NCI-H1048 (cell line): Measurements from ENCODE around the gene TCERG1.

Experiments used
- DNase-seq: peaks from one replicate; lab custom pipeline; 2025; lab: John Stamatoyannopoulos, UW

Gene TCERG1

DNA sequence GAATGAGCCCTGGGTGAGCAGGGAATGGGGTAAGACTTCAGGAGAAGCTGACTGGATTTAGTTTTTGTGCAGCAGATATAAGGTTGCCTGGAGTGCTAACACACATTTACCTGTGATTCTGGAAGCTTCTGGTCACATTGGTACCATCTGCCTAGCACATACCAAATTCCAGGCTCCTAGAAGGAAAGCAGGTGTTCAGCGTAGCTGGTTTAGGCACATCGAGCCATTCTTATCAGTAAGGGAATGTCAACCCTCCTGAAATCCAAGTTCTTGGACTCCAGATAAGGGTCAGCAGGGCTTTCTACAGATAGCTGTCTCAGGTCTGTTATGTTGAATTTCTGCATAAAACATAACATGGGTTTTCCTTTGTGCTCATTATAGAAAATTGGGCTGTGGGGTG is 10.3 kb downstream of the TCERG1 start:
- no peak for DNase-seq

GRCh38 chr5:146458894-146459293 is 11.8 kb downstream of the TCERG1 start:
- no peak for DNase-seq

DNA sequence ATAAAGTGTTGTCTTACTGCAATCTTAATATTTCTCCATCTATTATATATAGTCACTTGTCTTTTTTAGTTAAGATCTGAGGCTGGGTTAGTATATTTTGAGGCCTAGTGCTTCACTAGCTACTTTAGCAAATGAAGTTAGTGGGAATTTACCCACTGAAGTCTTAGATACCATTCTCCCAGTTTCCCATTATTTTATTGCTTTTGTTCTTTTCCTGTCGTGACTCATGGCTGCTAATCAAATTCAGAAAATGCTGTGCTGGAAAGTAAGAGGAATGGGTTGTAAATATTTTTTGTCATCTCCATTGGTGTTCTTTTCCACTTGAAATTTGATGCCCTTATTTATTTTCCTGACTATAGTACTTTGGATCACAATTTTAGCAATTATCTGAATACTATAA is 14.2 kb downstream of the TCERG1 start:
- DNase-seq, result no peak

- DNase-seq, result no peak
These were observed 16.3 kb downstream of the TCERG1 start for GRCh38 chr5:146463446-146463845.

- DNase-seq, result no peak
These were observed 19.6 kb downstream of the TCERG1 start for GRCh38 chr5:146466521-146467349.

DNA sequence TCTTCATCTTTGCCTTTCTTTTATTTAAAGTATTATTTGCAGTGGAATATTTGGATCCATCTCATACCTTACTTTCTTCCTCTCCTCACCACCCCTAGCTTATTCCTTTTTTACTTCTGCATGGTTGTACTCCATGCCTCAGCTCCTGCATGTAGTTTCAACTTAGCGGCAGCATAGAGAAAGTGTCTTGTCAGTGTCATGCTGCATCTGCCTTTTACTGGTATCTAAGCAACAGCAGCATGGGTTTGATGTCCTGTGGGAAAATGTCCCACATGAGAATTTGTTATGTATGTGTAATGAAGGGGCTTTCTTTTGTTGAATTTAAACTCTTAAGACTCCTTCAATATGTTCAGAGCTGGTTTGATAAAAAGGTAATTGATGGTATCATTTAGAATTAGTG is 20.6 kb downstream of the TCERG1 start:
- DNase-seq, result no peak

DNA sequence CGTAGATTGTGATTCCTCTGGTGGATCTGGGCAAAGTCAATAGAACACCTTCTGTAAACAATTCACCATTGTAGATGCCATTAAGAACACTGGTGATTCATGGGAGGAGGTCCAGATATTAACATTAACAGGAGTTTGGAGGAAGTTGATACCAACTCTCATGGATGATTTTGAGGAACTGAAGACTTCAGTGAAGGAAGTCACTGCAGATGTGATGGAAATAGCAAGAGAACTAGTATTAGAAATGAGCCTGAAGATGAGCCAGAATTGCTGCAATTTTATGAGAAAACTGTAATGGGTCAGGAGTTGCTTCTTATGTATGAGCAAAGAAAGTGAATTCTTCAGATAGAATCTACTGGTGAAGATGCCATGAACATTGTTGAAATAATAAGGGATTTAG is 26.9 kb downstream of the TCERG1 start:
- DNase-seq, result no peak

GRCh38 chr5:146475190-146475780 is 28.2 kb downstream of the TCERG1 start:
- no peak for DNase-seq

- DNase-seq, result no peak
These were observed 28.8 kb downstream of the TCERG1 start for GRCh38 chr5:146475906-146476305.

DNA sequence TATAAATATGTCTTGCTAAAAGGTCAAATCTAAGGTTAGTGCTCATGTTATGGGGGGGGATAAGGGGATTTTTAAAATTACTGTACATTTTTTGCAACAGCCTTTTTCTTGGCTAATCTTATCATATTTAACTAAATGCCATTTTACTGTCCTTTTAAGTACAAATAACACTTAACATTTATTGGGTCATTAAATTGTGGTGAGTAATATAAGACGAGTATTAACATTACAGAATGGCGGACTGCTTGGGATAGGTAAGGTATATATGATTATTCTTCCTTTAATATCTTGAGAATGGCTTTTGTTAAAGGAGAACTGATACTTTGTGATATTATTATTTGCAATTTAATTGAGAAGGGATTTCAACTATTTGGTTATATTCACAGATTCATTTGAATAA is 35.6 kb downstream of the TCERG1 start:
- no peak for DNase-seq

GRCh38 chr5:146484714-146485391 is 37.7 kb downstream of the TCERG1 start:
- no peak for DNase-seq

DNA sequence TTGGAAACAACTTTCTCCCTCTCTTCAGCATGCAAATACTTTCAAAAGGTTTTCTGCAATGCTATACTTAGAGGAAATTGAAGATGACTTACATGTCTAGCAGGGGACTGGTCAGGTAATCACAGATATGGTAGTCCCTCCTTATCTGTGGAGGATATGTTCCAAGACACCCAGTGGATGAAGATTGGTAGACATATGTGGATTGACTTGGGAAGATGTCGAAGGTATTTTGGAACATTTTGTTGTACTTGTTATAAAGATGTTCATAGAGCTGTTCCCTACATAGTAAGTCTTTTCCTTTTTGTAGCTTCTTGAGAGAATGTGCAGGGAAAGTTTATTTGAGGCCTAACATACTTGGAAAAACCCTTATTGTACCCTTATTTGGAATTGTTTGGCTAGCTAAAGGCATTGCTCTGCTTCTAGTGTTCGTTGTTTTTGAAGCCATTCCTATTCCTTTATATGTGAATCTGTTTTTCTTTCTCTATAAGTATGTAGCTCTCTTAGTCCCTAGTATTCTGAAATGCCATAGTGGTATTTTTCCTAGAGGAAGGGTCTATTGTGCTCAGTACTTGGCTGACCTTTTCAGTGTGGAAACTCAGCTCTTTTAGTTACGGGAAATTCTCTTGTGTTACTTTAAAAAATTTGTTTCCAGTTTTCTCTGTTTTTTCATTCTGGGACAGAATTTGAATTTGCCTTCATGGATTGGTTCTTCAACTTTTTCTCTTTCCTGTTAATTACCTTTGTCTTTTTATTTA is 43.1 kb downstream of the TCERG1 start:
- no peak for DNase-seq

DNA sequence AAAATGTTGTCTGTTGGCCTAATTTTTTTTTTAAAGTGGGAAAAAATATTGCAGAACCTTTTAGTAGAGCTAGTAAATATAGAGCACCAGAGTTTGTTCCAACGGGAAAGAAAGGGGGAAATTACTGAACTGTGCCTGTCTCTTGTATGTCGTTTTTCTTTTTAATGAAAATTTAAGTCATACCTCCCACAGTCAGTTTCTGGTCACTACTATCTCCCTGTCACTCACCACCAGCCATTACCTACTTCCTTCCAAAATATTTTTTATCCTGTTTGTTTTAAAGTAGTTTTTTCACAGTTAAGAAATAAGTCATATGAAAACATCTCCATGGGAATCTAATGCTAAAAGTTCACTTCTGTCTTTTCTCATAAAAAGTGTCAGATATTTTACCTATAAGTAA is 47.5 kb downstream of the TCERG1 start:
- no peak for DNase-seq

DNA sequence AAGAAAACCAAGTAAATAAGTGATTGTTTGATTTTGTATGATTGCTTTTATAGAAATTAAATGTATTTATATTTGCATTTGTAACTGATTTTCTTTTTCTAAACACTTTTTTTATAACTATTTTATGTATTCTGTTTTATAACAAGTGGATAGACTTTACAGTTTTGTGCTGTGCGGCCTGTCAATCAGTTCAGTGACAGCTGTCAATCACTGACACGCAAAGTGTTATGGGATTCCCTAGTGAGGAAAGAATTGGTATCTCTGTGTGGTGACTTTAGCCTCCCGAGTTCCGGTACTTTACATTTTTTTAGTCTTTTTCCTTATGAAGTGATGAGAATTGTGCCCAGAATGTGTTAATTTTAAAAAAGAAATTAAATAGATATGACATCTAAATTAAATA is 52.5 kb downstream of the TCERG1 start:
- no peak for DNase-seq

- DNase-seq, result no peak
These were observed 60.3 kb downstream of the TCERG1 start for GRCh38 chr5:146507428-146507827.

DNA sequence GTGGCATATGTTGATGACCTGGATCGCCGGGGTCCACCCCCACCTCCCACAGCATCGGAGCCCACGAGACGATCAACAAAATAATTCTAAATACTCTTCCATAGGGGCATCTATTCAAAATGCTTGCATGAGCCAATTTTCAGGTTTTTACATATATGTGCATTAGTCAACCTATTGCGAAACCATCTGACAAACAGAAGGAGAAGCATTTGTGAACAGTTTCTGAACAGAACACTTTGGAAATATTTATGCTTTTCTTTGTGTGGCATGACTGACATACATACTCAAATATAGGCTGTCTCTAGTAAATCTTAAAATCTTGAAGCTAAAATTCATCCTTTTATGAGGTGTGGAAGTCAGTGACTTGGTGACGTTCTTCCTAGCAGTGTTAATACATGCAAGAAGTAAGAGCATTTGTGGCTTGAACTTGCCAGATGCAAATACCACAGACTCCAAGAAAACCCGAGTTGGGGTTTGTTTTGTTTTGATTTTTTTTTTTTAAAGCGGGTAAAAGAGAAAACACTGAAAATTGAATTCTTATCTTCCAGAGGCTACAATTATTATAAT is 63.5 kb downstream of the TCERG1 start:
- no peak for DNase-seq

GRCh38 chr5:146513462-146513861 is 66.3 kb downstream of the TCERG1 start:
- no peak for DNase-seq

DNA sequence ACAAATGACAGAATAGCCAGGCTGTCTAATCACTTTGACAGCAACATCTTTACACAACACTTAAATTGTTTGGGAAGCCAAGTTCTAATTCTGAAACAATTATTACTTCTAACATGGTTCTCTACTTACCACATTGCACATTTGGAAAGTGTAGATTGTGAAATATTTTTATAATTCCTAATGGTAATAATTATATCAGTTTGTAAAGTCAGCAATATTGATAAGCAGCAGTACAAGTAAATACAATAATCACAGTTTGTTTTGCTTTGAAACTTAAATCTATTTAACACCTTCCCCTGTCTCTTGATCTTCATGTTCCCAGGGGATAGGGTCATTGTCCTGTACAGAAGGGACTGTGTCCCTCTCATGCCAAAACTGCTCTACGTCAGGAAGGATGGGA is 67.4 kb downstream of the TCERG1 start:
- no peak for DNase-seq

DNA sequence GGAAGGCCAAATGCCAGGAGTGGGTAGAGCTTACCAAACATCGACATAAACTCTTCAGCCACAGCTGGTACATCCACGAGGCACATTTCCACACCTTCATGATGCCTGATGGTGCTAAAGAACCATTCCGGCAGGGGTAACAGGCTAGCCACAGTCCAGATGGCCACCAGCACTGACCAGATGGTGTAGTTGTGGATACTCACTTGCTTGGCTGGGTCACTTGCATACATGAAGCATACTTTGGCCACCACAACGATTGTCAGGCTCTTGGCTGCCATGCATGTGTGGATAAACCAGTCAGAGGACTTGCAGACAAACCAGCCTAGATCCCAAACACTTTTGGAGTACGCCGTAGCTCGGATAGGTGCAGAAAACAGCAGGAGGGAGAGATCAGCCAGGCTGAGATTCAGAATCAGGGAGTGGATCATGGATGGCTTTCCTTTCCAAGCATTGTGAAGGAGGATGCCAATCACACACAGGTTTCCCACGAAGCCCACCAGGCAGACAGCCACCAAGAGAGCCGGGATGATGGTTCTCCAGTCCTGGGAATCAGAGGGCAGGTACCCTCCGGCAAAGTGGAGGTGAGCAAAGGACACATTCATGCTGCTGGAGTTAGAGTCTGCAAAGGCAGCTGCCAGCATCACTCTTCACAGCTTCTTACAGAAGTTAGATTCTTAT is 68.5 kb downstream of the TCERG1 start:
- no peak for DNase-seq

DNA sequence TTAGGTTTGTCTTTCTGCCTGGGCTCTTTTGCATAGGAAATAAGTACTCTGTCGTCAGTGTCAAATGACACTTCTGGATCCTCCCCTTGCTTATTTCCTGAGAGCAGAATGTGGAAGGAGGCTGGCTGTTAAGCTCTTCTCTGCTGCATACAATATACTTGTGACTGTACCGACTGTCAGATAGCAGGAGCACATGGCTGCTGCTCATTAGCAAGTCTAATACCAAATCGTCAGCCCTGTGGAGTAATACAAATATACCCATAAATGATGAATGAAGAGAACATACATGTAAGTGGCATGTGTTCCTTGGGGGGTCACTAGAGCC is 69.0 kb downstream of the TCERG1 start, which contains the start of gene GPR151:
TSS of gene GPR151 (minus strand) at position 40 of the 325 bp plus-strand sequence. CDS start 77 bp downstream, outside the sequence.
- no peak for DNase-seq

DNA sequence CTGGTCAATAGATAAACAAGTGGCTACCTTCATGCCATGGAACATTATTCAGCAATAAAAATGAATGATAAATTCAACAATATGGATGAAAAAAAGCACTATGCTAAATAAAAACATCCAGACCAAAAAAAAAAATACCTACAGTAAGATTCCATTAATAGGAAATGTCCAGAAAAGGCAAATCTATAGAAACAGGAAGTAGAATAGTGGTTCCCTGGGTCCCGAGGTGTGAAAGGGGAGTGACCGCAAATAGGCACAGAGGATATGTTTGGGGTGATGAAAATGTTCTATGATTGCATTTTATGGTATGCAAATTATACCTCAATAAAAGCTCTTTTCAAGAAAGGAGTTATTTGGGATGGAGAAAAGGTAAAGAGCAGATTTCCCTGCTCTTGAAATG is 72.4 kb downstream of the TCERG1 start:
- no peak for DNase-seq

DNA sequence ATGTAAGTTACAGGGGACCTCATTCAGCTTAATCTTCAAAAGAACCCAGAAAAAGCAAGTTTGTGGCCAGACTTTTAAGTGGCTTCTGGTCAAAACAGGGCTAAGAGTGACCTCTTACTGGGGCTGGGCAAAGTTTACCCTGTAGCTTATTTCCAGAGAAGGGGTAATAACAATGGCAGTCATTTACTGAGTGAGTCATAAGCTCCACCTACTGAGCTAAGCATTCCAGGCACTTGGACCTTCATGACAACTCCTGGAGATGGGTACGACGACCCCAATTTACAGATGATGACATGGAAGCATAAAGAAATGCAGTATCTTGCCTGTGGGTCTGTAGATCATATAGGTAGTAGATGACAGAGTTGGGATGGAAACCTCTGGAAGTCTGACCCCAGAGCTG is 73.6 kb downstream of the TCERG1 start:
- no peak for DNase-seq
